PC-9 (cell line): ENCODE results near the gene CACFD1. TPM values are rescaled to one million over a fixed set of nuclear protein-coding genes. Genes with fewer than 3 reads are reported as not detected.

Experiments
- BruUV-seq: library from RNA; stranded (reverse); fragments of 400-500 nt; replicated peaks from 2 replicates; lab custom pipeline; 2021; lab: Mats Ljungman, UMichigan
- CTCF ChIA-PET: fragments of 300-600 bp; sonication (Branson Sonifier 250); formaldehyde crosslinking; loops from one replicate; lab custom pipeline; 2022; ENCODE audit warnings: antibody characterized with exemption; lab: Charles Lee
- POLR2A ChIA-PET: fragments of 300-600 bp; sonication (Branson Sonifier 250); formaldehyde crosslinking; loops from one replicate; lab custom pipeline; 2022; ENCODE audit warnings: antibody characterized with exemption; ENCODE audit not compliant: unreplicated experiment; lab: Charles Lee
- DNase-seq, 2 experiments: peaks; one replicate each; pipeline versions ENCODE4 v3.0.0 to v3.0.0-alpha.2; 2015 to 2022; ENCODE audit warnings: mixed read lengths in 1 of 2
- H2AFZ ChIP-seq: fragments of 200-600 bp; sonication (generic); 2 replicates; pipeline ENCODE4 v1.8.1; 2017; ENCODE audit warnings: antibody characterized with exemption
- H3F3A ChIP-seq: fragments of 200-600 bp; sonication (generic); 2 replicates; pipeline ENCODE4 v1.8.1; 2017; ENCODE audit warnings: antibody characterized with exemption, mild to moderate bottlenecking, low read depth; ENCODE audit not compliant: insufficient read depth
- H3K27ac ChIP-seq: fragments of 200-600 bp; sonication (generic); 2 replicates; pipeline ENCODE4 v1.6.1; 2016; ENCODE audit warnings: mixed run types
- H3K27me3 ChIP-seq: fragments of 200-600 bp; sonication (generic); 2 replicates; pipeline ENCODE4 v1.6.1; 2016; ENCODE audit warnings: low read depth, mixed run types; ENCODE audit not compliant: insufficient read depth
- H3K36me3 ChIP-seq: fragments of 200-600 bp; sonication (generic); 2 replicates; pipeline ENCODE4 v1.6.1; 2016; ENCODE audit warnings: low read depth, mixed run types
- H3K4me1 ChIP-seq: fragments of 200-600 bp; sonication (generic); replicated peaks from 2 replicates; pipeline ENCODE4 v1.6.1; 2016; ENCODE audit warnings: mixed run types; ENCODE audit not compliant: insufficient read depth
- H3K4me2 ChIP-seq: fragments of 200-600 bp; sonication (generic); 2 replicates; pipeline ENCODE4 v1.6.1; 2017; ENCODE audit warnings: mixed run types
- H3K4me3 ChIP-seq: fragments of 200-600 bp; sonication (generic); 2 replicates; pipeline ENCODE4 v1.6.1; 2016; ENCODE audit warnings: mixed run types
- H3K79me2 ChIP-seq: fragments of 200-600 bp; sonication (generic); 2 replicates; pipeline ENCODE4 v1.6.1; 2017; ENCODE audit warnings: low read depth, mixed run types
- H3K9me2 ChIP-seq: fragments of 200-600 bp; sonication (generic); 2 replicates; pipeline ENCODE4 v1.8.1; 2017; ENCODE audit warnings: mild to moderate bottlenecking; ENCODE audit not compliant: insufficient read depth
- H3K9me3 ChIP-seq: fragments of 200-600 bp; sonication (generic); 2 replicates; pipeline ENCODE4 v1.8.1; 2016; ENCODE audit warnings: low read depth; ENCODE audit not compliant: insufficient read depth
- H4K20me1 ChIP-seq: fragments of 200-600 bp; sonication (generic); 2 replicates; pipeline ENCODE4 v1.8.1; 2017; ENCODE audit not compliant: insufficient read depth
- EZH2 ChIP-seq: fragments of 200-600 bp; sonication (generic); IDR thresholded peaks from 2 replicates; pipeline ENCODE4 v1.8.0; 2017; ENCODE audit warnings: antibody characterized with exemption, low read depth
- intact Hi-C: fragments of 100-400 bp; cut with micrococcal nuclease; formaldehyde crosslinking; loops from one replicate; pipeline ENCODE4 v1.10.0; 2022; ENCODE audit not compliant: unreplicated experiment
- total RNA-seq: library from RNA; stranded (reverse); gene quantifications from 2 replicates; pipeline ENCODE4 v1.2.3, GENCODE V29; 2021
- TF ChIP-seq, protein P1 (sequence below): fragments of 200-600 bp; sonication (generic); conservative IDR thresholded peaks from 2 replicates; pipeline ENCODE4 v1.6.1; 2017; ENCODE audit warnings: mixed run types, antibody characterized with exemption, mild to moderate bottlenecking, moderate library complexity

Gene CACFD1
- total RNA-seq, 1 experiment from 2014 or later: 28.7 TPM

DNA sequence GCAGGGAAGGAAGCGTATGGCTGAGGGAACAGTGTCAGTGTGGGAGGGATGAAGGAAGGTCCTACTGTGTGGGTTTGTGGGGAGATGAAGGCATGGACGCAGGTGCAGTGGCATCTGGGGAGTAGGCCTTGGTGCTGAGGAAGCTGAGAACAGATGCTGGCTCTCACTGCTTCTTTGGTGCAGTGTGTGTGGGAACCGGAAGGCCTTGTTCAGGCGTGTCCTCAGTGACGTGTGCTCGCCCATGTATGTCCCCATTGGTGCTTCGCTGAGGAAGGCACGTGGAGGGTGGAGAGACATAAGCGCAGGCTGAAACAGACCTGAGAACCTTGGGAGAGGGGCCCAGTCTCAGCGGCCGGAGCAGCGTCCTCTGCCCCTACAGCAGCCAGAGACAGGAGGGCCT is 18.9 kb upstream of the CACFD1 start:
- H3K27me3 ChIP-seq: peaks cover 51% of the 10 kb centered on the region; the same call in 1 of the 2 replicates
- DNase-seq: no peak
- TF ChIP-seq, protein P1, sequence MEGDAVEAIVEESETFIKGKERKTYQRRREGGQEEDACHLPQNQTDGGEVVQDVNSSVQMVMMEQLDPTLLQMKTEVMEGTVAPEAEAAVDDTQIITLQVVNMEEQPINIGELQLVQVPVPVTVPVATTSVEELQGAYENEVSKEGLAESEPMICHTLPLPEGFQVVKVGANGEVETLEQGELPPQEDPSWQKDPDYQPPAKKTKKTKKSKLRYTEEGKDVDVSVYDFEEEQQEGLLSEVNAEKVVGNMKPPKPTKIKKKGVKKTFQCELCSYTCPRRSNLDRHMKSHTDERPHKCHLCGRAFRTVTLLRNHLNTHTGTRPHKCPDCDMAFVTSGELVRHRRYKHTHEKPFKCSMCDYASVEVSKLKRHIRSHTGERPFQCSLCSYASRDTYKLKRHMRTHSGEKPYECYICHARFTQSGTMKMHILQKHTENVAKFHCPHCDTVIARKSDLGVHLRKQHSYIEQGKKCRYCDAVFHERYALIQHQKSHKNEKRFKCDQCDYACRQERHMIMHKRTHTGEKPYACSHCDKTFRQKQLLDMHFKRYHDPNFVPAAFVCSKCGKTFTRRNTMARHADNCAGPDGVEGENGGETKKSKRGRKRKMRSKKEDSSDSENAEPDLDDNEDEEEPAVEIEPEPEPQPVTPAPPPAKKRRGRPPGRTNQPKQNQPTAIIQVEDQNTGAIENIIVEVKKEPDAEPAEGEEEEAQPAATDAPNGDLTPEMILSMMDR: no peak
- TF ChIP-seq EZH2: no peak
- no peak overlapping the region for H3K4me2 ChIP-seq
- H3K36me3 ChIP-seq: no peaks in the 10 kb centered on the region
- ChIA-PET CTCF (no interaction called here), POLR2A (no interaction called here)
- no TSS peak for BruUV-seq
- H3F3A ChIP-seq: no peaks in the 10 kb centered on the region
- H3K9me3 ChIP-seq: no peaks in the 10 kb centered on the region
- H2AFZ ChIP-seq: no peak overlapping the region
- H3K4me1 ChIP-seq: no peaks in the 10 kb centered on the region
- H3K27ac ChIP-seq: no peak overlapping the region
- H3K4me3 ChIP-seq: no peak overlapping the region
- H3K79me2 ChIP-seq: no peaks in the 10 kb centered on the region
- H3K9me2 ChIP-seq: no peaks in the 10 kb centered on the region
- no peaks in the 10 kb centered on the region for H4K20me1 ChIP-seq
- intact Hi-C loops: no loop called here

DNA sequence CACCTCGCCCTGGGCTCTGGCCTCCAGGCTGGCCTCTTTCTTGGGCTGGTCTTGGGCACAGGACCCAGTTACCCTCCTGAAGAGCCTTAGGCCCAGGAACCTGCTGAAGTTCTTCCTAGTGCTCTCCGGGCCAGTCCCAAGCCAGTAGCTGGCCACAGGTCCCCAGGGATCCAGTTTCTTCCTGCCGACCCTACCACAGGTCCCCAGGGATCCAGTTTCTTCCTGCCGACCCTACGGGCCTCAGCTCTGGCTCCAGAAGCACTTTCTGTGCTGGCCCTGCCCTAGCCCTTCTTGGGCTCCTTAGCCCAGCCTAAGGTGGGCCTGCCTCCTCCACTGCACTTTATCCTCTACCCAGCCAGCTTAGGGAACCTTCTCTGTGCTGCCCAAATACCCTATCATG is 18.2 kb upstream of the CACFD1 start:
- H3K79me2 ChIP-seq: no peaks in the 10 kb centered on the region
- no peaks in the 10 kb centered on the region for H3K9me3 ChIP-seq
- H3K9me2 ChIP-seq: no peaks in the 10 kb centered on the region
- no peaks in the 10 kb centered on the region for H4K20me1 ChIP-seq
- BruUV-seq: no TSS peak
- ChIA-PET CTCF (interaction anchor here (0.5 kb wide), 1 partner anchor 256 kb away, joined by 4 read pairs; no protein-coding TSS in a partner anchor), POLR2A (interaction anchor here (0.5 kb wide), 1 partner anchor 47 kb away, joined by 5 read pairs; no protein-coding TSS in a partner anchor)
- DNase-seq: no peak
- H3K27ac ChIP-seq: no peak overlapping the region
- no peak overlapping the region for H2AFZ ChIP-seq
- H3F3A ChIP-seq: no peaks in the 10 kb centered on the region
- H3K4me1 ChIP-seq: no peaks in the 10 kb centered on the region
- no peaks in the 10 kb centered on the region for H3K36me3 ChIP-seq
- no peak overlapping the region for H3K4me2 ChIP-seq
- intact Hi-C loops: no loop called here
- H3K27me3 ChIP-seq: peaks cover 58% of the 10 kb centered on the region; the same call in 1 of the 2 replicates
- TF ChIP-seq, protein P1: no peak
- no peak for TF ChIP-seq EZH2
- H3K4me3 ChIP-seq: no peak overlapping the region

DNA sequence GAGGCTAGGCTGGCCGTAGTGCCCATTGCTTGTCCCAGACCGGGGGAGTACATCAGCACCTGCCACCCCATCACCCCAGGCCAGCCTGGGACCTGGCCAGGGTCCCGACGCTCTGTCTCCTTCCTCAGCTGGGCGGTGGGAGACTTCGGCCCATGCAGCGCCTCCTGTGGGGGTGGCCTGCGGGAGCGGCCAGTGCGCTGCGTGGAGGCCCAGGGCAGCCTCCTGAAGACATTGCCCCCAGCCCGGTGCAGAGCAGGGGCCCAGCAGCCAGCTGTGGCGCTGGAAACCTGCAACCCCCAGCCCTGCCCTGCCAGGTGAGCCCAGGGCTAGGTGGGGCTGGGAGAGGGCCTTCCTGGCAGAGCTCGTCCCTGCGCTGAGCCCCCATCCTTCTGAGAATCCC is 16.5 kb upstream of the CACFD1 start:
- intact Hi-C loops: no loop called here
- POLR2A ChIA-PET: no interaction called here
- Histone ChIP-seq H3K4me2 (no peak overlapping the region), H3K9me3 (no peaks in the 10 kb centered on the region), H3K9me2 (no peaks in the 10 kb centered on the region), H3K79me2 (no peaks in the 10 kb centered on the region), H2AFZ (no peak overlapping the region), H3K36me3 (no peaks in the 10 kb centered on the region), H3K27me3 (peaks cover 53% of the 10 kb centered on the region; the same call in 1 of the 2 replicates), H3K4me3 (no peak overlapping the region), H4K20me1 (no peaks in the 10 kb centered on the region), H3F3A (no peaks in the 10 kb centered on the region), H3K4me1 (no peaks in the 10 kb centered on the region), H3K27ac (no peak overlapping the region)
- TF ChIP-seq, protein P1: no peak
- TF ChIP-seq EZH2: no peak
- CTCF ChIA-PET: no interaction called here
- no peak for DNase-seq
- BruUV-seq: no TSS peak
